Hepatocyte (in vitro differentiated cells): ENCODE measurements around the gene KLHL24. TPM values are rescaled to one million over a fixed set of nuclear protein-coding genes. Genes with fewer than 3 reads are reported as not detected.

Source experiments
- DNase-seq: peaks from one replicate; pipeline ENCODE4 v3.0.0-alpha.2; 2016; ENCODE audit warnings: low spot score
- H2AFZ ChIP-seq: fragments of 200-600 bp; sonication (generic); 2 replicates; pipeline ENCODE4 v1.6.0; 2016; ENCODE audit warnings: antibody characterized with exemption, mild to moderate bottlenecking
- H3K27ac ChIP-seq: fragments of 200-600 bp; sonication (generic); 2 replicates; pipeline ENCODE4 v1.5.1; 2016; ENCODE audit warnings: mild to moderate bottlenecking
- H3K27me3 ChIP-seq: fragments of 200-600 bp; sonication (generic); 2 replicates; pipeline ENCODE4 v1.6.1; 2016
- H3K36me3 ChIP-seq: fragments of 200-600 bp; sonication (generic); replicated peaks from 2 replicates; pipeline ENCODE4 v1.5.1; 2016; ENCODE audit warnings: low read depth; ENCODE audit not compliant: insufficient read depth
- H3K4me1 ChIP-seq: fragments of 200-600 bp; sonication (generic); 2 replicates; pipeline ENCODE4 v1.5.1; 2016; ENCODE audit warnings: mild to moderate bottlenecking, moderate library complexity; ENCODE audit not compliant: insufficient read depth
- H3K4me2 ChIP-seq: fragments of 200-600 bp; sonication (generic); 2 replicates; pipeline ENCODE4 v1.6.0; 2016
- H3K4me3 ChIP-seq: fragments of 200-600 bp; sonication (generic); 2 replicates; pipeline ENCODE4 v1.5.1; 2016; ENCODE audit warnings: mild to moderate bottlenecking
- H3K79me2 ChIP-seq: fragments of 200-600 bp; sonication (generic); 2 replicates; pipeline ENCODE4 v1.6.0; 2017; ENCODE audit warnings: mild to moderate bottlenecking
- H3K9me2 ChIP-seq: fragments of 200-600 bp; sonication (generic); replicated peaks from 2 replicates; pipeline ENCODE4 v1.6.0; 2017; ENCODE audit warnings: mild to moderate bottlenecking; ENCODE audit not compliant: insufficient read depth
- H3K9me3 ChIP-seq: fragments of 200-600 bp; sonication (generic); 2 replicates; pipeline ENCODE4 v1.5.1; 2016; ENCODE audit warnings: low read depth, mild to moderate bottlenecking
- H4K20me1 ChIP-seq: fragments of 200-600 bp; sonication (generic); 2 replicates; pipeline ENCODE4 v1.6.0; 2016; ENCODE audit warnings: mild to moderate bottlenecking; ENCODE audit not compliant: insufficient read depth, poor library complexity, severe bottlenecking
- CTCF ChIP-seq: fragments of 200-600 bp; sonication (generic); IDR thresholded peaks from 2 replicates; pipeline ENCODE4 v1.5.1; 2016; ENCODE audit warnings: antibody characterized with exemption, mild to moderate bottlenecking; ENCODE audit not compliant: poor library complexity
- EZH2 ChIP-seq: fragments of 200-600 bp; sonication (generic); IDR thresholded peaks from 2 replicates; pipeline ENCODE4 v1.6.1; 2016; ENCODE audit warnings: antibody characterized with exemption, mild to moderate bottlenecking, borderline replicate concordance
- EZH2phosphoT487 ChIP-seq: fragments of 200-600 bp; sonication (generic); IDR thresholded peaks from one replicate; pipeline ENCODE4 v1.6.1; 2018; ENCODE audit warnings: antibody characterized with exemption, mild to moderate bottlenecking, low read depth, moderate library complexity; ENCODE audit not compliant: unreplicated experiment, severe bottlenecking
- WGBS: methylation state at CpG from one replicate; pipeline ENCODE4 v1.1.6; 2016; ENCODE audit warnings: low lambda C conversion rate; ENCODE audit errors: missing lambda C conversion rate; 5-methylcytosine and 5-hydroxymethylcytosine counted together
- polyA plus RNA-seq: library from polyadenylated mRNA; unstranded; fragments of >200 nt; fragmentation: Nextera tagmentation; extraction: Ambion mirVana; gene quantifications from 2 replicates; pipeline ENCODE4 v1.2.1, GENCODE V29; 2016
- total RNA-seq: library from RNA; depleted of rRNA; stranded (reverse); fragments of >200 nt; gene quantifications from 2 replicates; pipeline ENCODE4 v1.2.3, GENCODE V29; 2014

The KLHL24 gene
- total and polyA plus RNA-seq, 2 experiments from 2014 or later, result 29.6 to 107 TPM

GRCh38 chr3:183697610-183698317 lies 62.3 kb downstream of the KLHL24 start, which contains the start of gene YEATS2:
Gene YEATS2, plus strand, starts transcription at chr3:183697797. Its CDS starts 17,366 bp downstream, at chr3:183715163.
- Histone ChIP-seq H2AFZ (peak within 1 kb of the TSS; percentile 96), H3K9me2 (no peaks in the 10 kb centered on the region), H3K27me3 (no peaks in the 10 kb centered on the region)

GRCh38 chr3:183698318-183698751 lies 62.9 kb downstream of the KLHL24 start:
- H3K9me3 ChIP-seq, result no peaks in the 10 kb centered on the region
- H3K36me3 ChIP-seq, result no peaks in the 10 kb centered on the region
- peak overlapping the region; percentile 97 for H3K4me3 ChIP-seq
- peak overlapping the region; percentile 90 for H3K4me2 ChIP-seq
- H3K9me2 ChIP-seq, result no peaks in the 10 kb centered on the region
- H3K27ac ChIP-seq, result peak overlapping the region; percentile 96
- 0% methylated on average over 13 of the region's 13 CpGs for WGBS
- H3K27me3 ChIP-seq, result no peaks in the 10 kb centered on the region
- TF ChIP-seq EZH2phosphoT487 (no peak), CTCF (no peak), EZH2 (no peak)
- H4K20me1 ChIP-seq, result peaks cover 28% of the 10 kb centered on the region
- H3K79me2 ChIP-seq, result peaks cover 61% of the 10 kb centered on the region
- H2AFZ ChIP-seq, result peak overlapping the region; percentile 96
- H3K4me1 ChIP-seq, result peaks cover 21% of the 10 kb centered on the region
- DNase-seq, result peak; percentile 44

More at GRCh38 chr3:183697610-183698317, 62.3 kb downstream of the KLHL24 start, which contains the start of gene YEATS2:
- Histone ChIP-seq H3K27ac (peak within 1 kb of the TSS; percentile 96), H3K79me2 (peaks cover 55% of the 10 kb centered on the region), H4K20me1 (peaks cover 22% of the 10 kb centered on the region), H3K36me3 (no peaks in the 10 kb centered on the region), H3K4me2 (peak within 1 kb of the TSS; percentile 90), H3K4me3 (peak within 1 kb of the TSS; percentile 97), H3K4me1 (peaks cover 21% of the 10 kb centered on the region), H3K9me3 (no peaks in the 10 kb centered on the region)
- DNase-seq, result peak; percentile 84
- WGBS, result 1% methylated on average over 53 of the region's 89 CpGs
- TF ChIP-seq CTCF, result no peak
- TF ChIP-seq EZH2phosphoT487, result no peak
- TF ChIP-seq EZH2, result no peak

- H2AFZ ChIP-seq, result peak overlapping the region; percentile 96
- DNase-seq, result peak; percentile 30
- 2% methylated on average over 9 of the region's 9 CpGs for WGBS
Observed at GRCh38 chr3:183698756-183699155, 63.3 kb downstream of the KLHL24 start.

More at GRCh38 chr3:183698756-183699155, 63.3 kb downstream of the KLHL24 start:
- peak overlapping the region; percentile 96 for H3K27ac ChIP-seq
- H4K20me1 ChIP-seq, result peaks cover 32% of the 10 kb centered on the region
- H3K4me1 ChIP-seq, result peaks cover 21% of the 10 kb centered on the region
- peaks cover 65% of the 10 kb centered on the region for H3K79me2 ChIP-seq
- peak overlapping the region; percentile 97 for H3K4me3 ChIP-seq
- peak overlapping the region; percentile 90 for H3K4me2 ChIP-seq
- H3K36me3 ChIP-seq, result no peaks in the 10 kb centered on the region
- no peaks in the 10 kb centered on the region for H3K27me3 ChIP-seq
- no peaks in the 10 kb centered on the region for H3K9me3 ChIP-seq
- no peak for TF ChIP-seq CTCF
- no peaks in the 10 kb centered on the region for H3K9me2 ChIP-seq
